ENCODE measurements around the gene LARGE1. TPM values are rescaled to one million over a fixed set of nuclear protein-coding genes. Genes with fewer than 3 reads are reported as not detected.

The LARGE1 gene
- polyA plus RNA-seq, 1 donor: 28.2 TPM

GRCh38 chr22:33562501-33562900 lies 357.8 kb downstream of the LARGE1 start:
- no peak for DNase-seq

- no peak for DNase-seq
These were observed 359.0 kb downstream of the LARGE1 start for GRCh38 chr22:33561149-33561807.

- no peak for DNase-seq
These were observed 362.4 kb downstream of the LARGE1 start for GRCh38 chr22:33557836-33558235.

- no peak for DNase-seq
These were observed 364.3 kb downstream of the LARGE1 start for GRCh38 chr22:33555814-33556522.

GRCh38 chr22:33553493-33553892 lies 366.8 kb downstream of the LARGE1 start:
- DNase-seq: no peak

GRCh38 chr22:33544707-33545106 lies 375.6 kb downstream of the LARGE1 start:
- no peak for DNase-seq

- no peak for DNase-seq
These were observed 377.6 kb downstream of the LARGE1 start for GRCh38 chr22:33542722-33543121.

- no peak for DNase-seq
These were observed 378.1 kb downstream of the LARGE1 start for GRCh38 chr22:33542153-33542552.

GRCh38 chr22:33539902-33540751 lies 380.1 kb downstream of the LARGE1 start:
- DNase-seq: peak; percentile 39

- DNase-seq: no peak
These were observed 380.9 kb downstream of the LARGE1 start for GRCh38 chr22:33539202-33539901.

- DNase-seq: no peak
These were observed 381.9 kb downstream of the LARGE1 start for GRCh38 chr22:33538277-33538885.

- no peak for DNase-seq
These were observed 383.2 kb downstream of the LARGE1 start for GRCh38 chr22:33537059-33537458.

GRCh38 chr22:33535937-33536875 lies 384.1 kb downstream of the LARGE1 start:
- DNase-seq: no peak

GRCh38 chr22:33529424-33530113 lies 390.7 kb downstream of the LARGE1 start:
- DNase-seq: no peak

- no peak for DNase-seq
These were observed 392.1 kb downstream of the LARGE1 start for GRCh38 chr22:33528183-33528582.

- no peak for DNase-seq
These were observed 393.7 kb downstream of the LARGE1 start for GRCh38 chr22:33526434-33527107.

GRCh38 chr22:33524511-33525260 lies 395.6 kb downstream of the LARGE1 start:
- no peak for DNase-seq

GRCh38 chr22:33521879-33522665 lies 398.2 kb downstream of the LARGE1 start:
- no peak for DNase-seq
